K562 (cell line): ENCODE results near the gene CCK. TPM values are rescaled to one million over a fixed set of nuclear protein-coding genes. Genes with fewer than 3 reads are reported as not detected.

Experiments used
- ATAC-seq: fragments of 200-7000 bp; cut with Tn5 transposase; 3 replicates; pipeline ENCODE4 v1.9.1; 2020; ENCODE audit warnings: moderate library complexity
- BruUV-seq: library from RNA; stranded (reverse); fragments of 400-500 nt; replicated peaks from 2 replicates; lab custom pipeline; 2021; lab: Mats Ljungman, UMichigan
- CTCF ChIA-PET: fragments of 300-600 bp; formaldehyde crosslinking; extraction: SDS; loops from one replicate; lab custom pipeline; 2021; ENCODE audit warnings: low intra/inter-chr PET ratio; lab: Yijun Ruan, JAX
- POLR2A ChIA-PET: fragments of 300-600, 350-650 bp; sonication (Branson Sonifier 250); formaldehyde crosslinking; extraction: SDS; loops from one replicate; lab custom pipeline; 2021; ENCODE audit warnings: antibody characterized with exemption, inconsistent platforms; lab: Yijun Ruan, JAX
- DNase-seq, 4 experiments: peaks; one replicate each; pipeline versions ENCODE4 v3.0.0 to v3.0.0-alpha.2; 2011 to 2018; ENCODE audit warnings: low spot score in 3 of 4, mixed read lengths in 3 of 4; ENCODE audit errors: extremely low read depth in 1 of 4
- FAIRE-seq: peaks from 2 replicates; lab custom pipeline; 2011; peaks lifted over from hg19 to GRCh38; lab: Jason Lieb, UNC
- H2AFZ ChIP-seq: 2 replicates; pipeline ENCODE4 v1.6.0; 2011; ENCODE audit warnings: low read depth, low read length, control low read depth, inconsistent platforms
- H3K27ac ChIP-seq: fragments of 200-600 bp; 3 replicates; pipeline ENCODE4 v1.8.0; 2011; ENCODE audit warnings: low read depth, mild to moderate bottlenecking, control low read depth, inconsistent platforms, low read length, moderate library complexity, mixed read lengths; ENCODE audit errors: extremely low read depth
- H3K27me3 ChIP-seq, 2 experiments: fragments of 300-600 bp in 1 of 2; 2 replicates in 1 of 2; 3 replicates in 1 of 2; pipeline versions ENCODE4 v1.6.0 to v1.8.0; 2011; ENCODE audit warnings: inconsistent platforms in 2 of 2, low read length in 2 of 2, mild to moderate bottlenecking in 1 of 2, mixed read lengths in 1 of 2, moderate library complexity in 1 of 2; ENCODE audit not compliant: control insufficient read depth in 2 of 2, insufficient read depth in 2 of 2
- H3K36me3 ChIP-seq: fragments of 300-600 bp; 3 replicates; pipeline ENCODE4 v1.8.0; 2011; ENCODE audit warnings: mild to moderate bottlenecking, low read length, inconsistent platforms; ENCODE audit not compliant: control insufficient read depth, insufficient read depth
- H3K4me1 ChIP-seq, 2 experiments: fragments of 200-600 bp in 1 of 2; replicated peaks in 1 of 2; 2 replicates in 1 of 2; 3 replicates in 1 of 2; pipeline versions ENCODE4 v1.5.1 to v1.8.0; 2011; ENCODE audit warnings: inconsistent platforms in 2 of 2, low read length in 2 of 2, mild to moderate bottlenecking in 1 of 2, mixed read lengths in 1 of 2, moderate library complexity in 1 of 2; ENCODE audit not compliant: control insufficient read depth in 2 of 2, insufficient read depth in 2 of 2
- H3K4me2 ChIP-seq: 2 replicates; pipeline ENCODE4 v1.6.1; 2011; ENCODE audit warnings: low read length, control low read depth, inconsistent platforms, mixed read lengths; ENCODE audit not compliant: insufficient read depth
- H3K4me3 ChIP-seq: fragments of 200-600 bp; sonication (generic), shearing (Covaris generic); 2 replicates; pipeline ENCODE4 v1.5.1; 2016; ENCODE audit warnings: control low read depth, inconsistent platforms
- H3K79me2 ChIP-seq: fragments of 200-600 bp; 3 replicates; pipeline ENCODE4 v1.8.0; 2011; ENCODE audit warnings: low read length, inconsistent platforms; ENCODE audit not compliant: control insufficient read depth, insufficient read depth
- H3K9ac ChIP-seq, 2 experiments: 2 replicates each; pipeline versions ENCODE4 v1.6.0 to v1.6.1; 2011; ENCODE audit warnings: low read depth in 2 of 2, low read length in 2 of 2, control low read depth in 1 of 2, inconsistent platforms in 1 of 2, mild to moderate bottlenecking in 1 of 2, mixed read lengths in 1 of 2; ENCODE audit not compliant: insufficient read depth in 1 of 2
- H3K9me1 ChIP-seq: one replicate; pipeline ENCODE4 v1.6.0; 2011; ENCODE audit warnings: inconsistent platforms, mild to moderate bottlenecking, low read length, moderate library complexity; ENCODE audit not compliant: control insufficient read depth, insufficient read depth
- H3K9me3 ChIP-seq: replicated peaks from 2 replicates; pipeline ENCODE4 v1.5.1; 2011; ENCODE audit warnings: low read depth, low read length, inconsistent platforms; ENCODE audit not compliant: control insufficient read depth, insufficient read depth
- H4K20me1 ChIP-seq: replicated peaks from 2 replicates; pipeline ENCODE4 v1.6.1; 2011; ENCODE audit warnings: low read length, inconsistent platforms, mixed read lengths; ENCODE audit not compliant: control insufficient read depth, insufficient read depth
- ARID3B ChIP-seq: fragments of 250-450 bp; sonication (Bioruptor Pico); IDR thresholded peaks from 2 replicates; pipeline ENCODE4 v1.4.0; 2020; ENCODE audit warnings: borderline replicate concordance
- BACH1 ChIP-seq: fragments of 200-800 bp; sonication (Bioruptor generic); IDR thresholded peaks from 2 replicates; pipeline ENCODE4 v1.6.1; 2016; ENCODE audit warnings: missing genetic modification characterization, missing compliant biosample characterization
- BRF1 ChIP-seq: IDR thresholded peaks from 3 replicates; pipeline ENCODE4 v1.6.1; 2011; ENCODE audit warnings: borderline replicate concordance, mild to moderate bottlenecking; ENCODE audit not compliant: insufficient read length; ENCODE audit errors: extremely low read depth
- CBFA2T3 ChIP-seq: fragments of 450-650 bp; IDR thresholded peaks from 2 replicates; pipeline ENCODE4 v1.6.1; 2017
- FOXK2 ChIP-seq, 2 experiments: fragments of 450-650 bp; IDR thresholded peaks in 1 of 2; conservative IDR thresholded peaks in 1 of 2; 2 replicates each; pipeline ENCODE4 v1.6.1; 2016; ENCODE audit warnings: low read depth in 2 of 2, mild to moderate bottlenecking in 1 of 2
- MTF1 ChIP-seq: fragments of 250-450 bp; sonication (Bioruptor Pico); IDR thresholded peaks from 2 replicates; pipeline ENCODE4 v1.9.0; 2021; ENCODE audit warnings: moderate library complexity, mild to moderate bottlenecking, inconsistent platforms, borderline replicate concordance
- NCOR1 ChIP-seq: fragments of 450-650 bp; IDR thresholded peaks from 2 replicates; pipeline ENCODE4 v1.6.1; 2016; ENCODE audit warnings: mild to moderate bottlenecking, moderate library complexity
- RBM39 ChIP-seq: fragments of 200-400 bp; formaldehyde crosslinking; optimal IDR thresholded peaks from 2 replicates; pipeline ENCODE3; 2018; ENCODE audit warnings: low read depth, low read length
- STAG1 ChIP-seq: sonication (generic); formaldehyde crosslinking; IDR thresholded peaks from 2 replicates; pipeline ENCODE4 v1.5.0; 2020; ENCODE audit warnings: missing genetic modification reagents, borderline replicate concordance
- TEAD2 ChIP-seq: fragments of 450-650 bp; IDR thresholded peaks from 2 replicates; pipeline ENCODE4 v1.6.1; 2016; ENCODE audit warnings: missing genetic modification characterization, control low read depth, missing compliant biosample characterization
- ZKSCAN3 ChIP-seq: fragments of 250-450 bp; sonication (Bioruptor Pico); IDR thresholded peaks from 2 replicates; pipeline ENCODE4 v1.4.0; 2020
- ZNF140 ChIP-seq: fragments of 250-450 bp; sonication (Bioruptor Pico); IDR thresholded peaks from 2 replicates; pipeline ENCODE4 v1.8.0; 2021; ENCODE audit warnings: moderate library complexity, mild to moderate bottlenecking, inconsistent platforms
- ZNF766 ChIP-seq: fragments of 200-800 bp; sonication (Bioruptor generic); conservative IDR thresholded peaks from 2 replicates; pipeline ENCODE4 v1.6.1; 2016; ENCODE audit warnings: missing genetic modification characterization, missing compliant biosample characterization
- WGBS: fragments of 100-300 bp; shearing (Covaris generic); methylation state at CpG from one replicate; pipeline ENCODE4 v1.1.6; 2016; ENCODE audit warnings: low coverage, mixed read lengths; ENCODE audit not compliant: insufficient coverage; ENCODE audit errors: missing lambda C conversion rate; 5-methylcytosine and 5-hydroxymethylcytosine counted together
- in situ Hi-C: fragments of 300-500 bp; cut with MboI; formaldehyde crosslinking; loops from 4 replicates; pipeline ENCODE4 v1.15.0; 2018; ENCODE audit warnings: inconsistent platforms, mixed read lengths
- intact Hi-C: fragments of 100-400 bp; cut with micrococcal nuclease; formaldehyde crosslinking; loops from 2 replicates; pipeline ENCODE4 v1.14.2; 2022
- polyA plus RNA-seq, 8 experiments: library from polyadenylated mRNA; depleted of rRNA in 4 of 8; stranded (reverse) in 5 of 8; unstranded in 3 of 8; fragments of >200 nt; fragmentation: Nextera tagmentation in 2 of 8; fragmentation: Illumina TruSeq in 1 of 8; extraction: Ambion mirVana in 2 of 8; extraction: Trizol in 1 of 8; gene quantifications; 2 replicates each; pipeline versions ENCODE4 v1.2.1 to v1.2.3, GENCODE V29; 2011 to 2014; ENCODE audit warnings: inconsistent platforms in 1 of 8, missing spikeins in 1 of 8
- total RNA-seq, 7 experiments: library from RNA; depleted of rRNA in 6 of 7; stranded (reverse); fragments of >200 nt in 6 of 7; fragmentation: Illumina TruSeq in 2 of 7; extraction: Trizol in 2 of 7; gene quantifications; 2 replicates each; pipeline versions ENCODE4 v1.2.1 to v1.2.3, GENCODE V29; 2011 to 2021; ENCODE audit warnings: low replicate concordance in 1 of 7
- TF ChIP-seq, protein P1 (sequence below): sonication (generic); formaldehyde crosslinking; IDR thresholded peaks from 2 replicates; pipeline ENCODE4 v1.8.1; 2023; ENCODE audit warnings: missing genetic modification reagents, mild to moderate bottlenecking, borderline replicate concordance
- TF ChIP-seq, protein P2 (sequence below): fragments of 250-450 bp; sonication (Bioruptor Pico); IDR thresholded peaks from 2 replicates; pipeline ENCODE4 v1.5.0; 2021; ENCODE audit warnings: mild to moderate bottlenecking, borderline replicate concordance

Gene CCK
- total and polyA plus RNA-seq, 9 of the 15 experiments (the other 6 are each of a cell fraction or from before 2014, with no cell fraction given) = not detected

DNA sequence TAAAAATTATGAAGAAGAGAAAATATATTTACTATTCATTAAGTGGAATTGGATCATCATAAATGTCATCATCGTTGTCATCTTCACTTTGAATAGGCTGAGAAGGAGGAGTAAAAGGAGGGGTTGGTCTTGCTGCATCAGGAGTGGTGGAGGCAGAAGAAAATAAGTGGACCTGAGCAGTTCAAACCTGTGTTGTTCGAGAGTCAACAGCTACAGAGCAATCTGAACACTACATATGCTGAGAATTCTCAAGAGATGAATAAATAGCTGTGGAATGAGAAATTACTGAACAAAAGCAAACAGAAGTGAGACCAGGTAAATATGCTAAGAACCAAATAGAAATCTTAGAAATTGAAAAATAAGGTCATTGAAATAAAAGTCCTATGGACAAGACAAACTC lies 32.3 kb upstream of the CCK start:
- no peak overlapping the region for H3K4me3 ChIP-seq
- BruUV-seq = no TSS peak
- in situ Hi-C loops (no loop called here), intact Hi-C loops (no loop called here)
- no peaks in the 10 kb centered on the region for H3K4me1 ChIP-seq
- H3K27me3 ChIP-seq = no peaks in the 10 kb centered on the region; a peak in 1 of 5 replicates
- H3K79me2 ChIP-seq = no peaks in the 10 kb centered on the region
- no peak overlapping the region for H3K9ac ChIP-seq
- no peaks in the 10 kb centered on the region for H3K36me3 ChIP-seq
- FAIRE-seq (no peak), ATAC-seq (no peak), DNase-seq (no peak)
- H3K27ac ChIP-seq = no peak overlapping the region
- WGBS = 0% methylated on average over 2 of the region's 2 CpGs
- no peak overlapping the region for H3K4me2 ChIP-seq
- H3K9me1 ChIP-seq = no peaks in the 10 kb centered on the region
- no peak overlapping the region for H2AFZ ChIP-seq
- POLR2A ChIA-PET = no interaction called here
- H3K9me3 ChIP-seq = no peaks in the 10 kb centered on the region
- CTCF ChIA-PET = no interaction called here
- H4K20me1 ChIP-seq = 0 out of 2 replicates have a peak, but pooled peaks cover 4% of the 10 kb centered on the region
- no peak for TF ChIP-seq ZKSCAN3 (CRISPR knock-in tag)
- no peak for TF ChIP-seq BRF1
- no peak for TF ChIP-seq BACH1 (tag)
- TF ChIP-seq MTF1 = no peak
- TF ChIP-seq, protein P1, sequence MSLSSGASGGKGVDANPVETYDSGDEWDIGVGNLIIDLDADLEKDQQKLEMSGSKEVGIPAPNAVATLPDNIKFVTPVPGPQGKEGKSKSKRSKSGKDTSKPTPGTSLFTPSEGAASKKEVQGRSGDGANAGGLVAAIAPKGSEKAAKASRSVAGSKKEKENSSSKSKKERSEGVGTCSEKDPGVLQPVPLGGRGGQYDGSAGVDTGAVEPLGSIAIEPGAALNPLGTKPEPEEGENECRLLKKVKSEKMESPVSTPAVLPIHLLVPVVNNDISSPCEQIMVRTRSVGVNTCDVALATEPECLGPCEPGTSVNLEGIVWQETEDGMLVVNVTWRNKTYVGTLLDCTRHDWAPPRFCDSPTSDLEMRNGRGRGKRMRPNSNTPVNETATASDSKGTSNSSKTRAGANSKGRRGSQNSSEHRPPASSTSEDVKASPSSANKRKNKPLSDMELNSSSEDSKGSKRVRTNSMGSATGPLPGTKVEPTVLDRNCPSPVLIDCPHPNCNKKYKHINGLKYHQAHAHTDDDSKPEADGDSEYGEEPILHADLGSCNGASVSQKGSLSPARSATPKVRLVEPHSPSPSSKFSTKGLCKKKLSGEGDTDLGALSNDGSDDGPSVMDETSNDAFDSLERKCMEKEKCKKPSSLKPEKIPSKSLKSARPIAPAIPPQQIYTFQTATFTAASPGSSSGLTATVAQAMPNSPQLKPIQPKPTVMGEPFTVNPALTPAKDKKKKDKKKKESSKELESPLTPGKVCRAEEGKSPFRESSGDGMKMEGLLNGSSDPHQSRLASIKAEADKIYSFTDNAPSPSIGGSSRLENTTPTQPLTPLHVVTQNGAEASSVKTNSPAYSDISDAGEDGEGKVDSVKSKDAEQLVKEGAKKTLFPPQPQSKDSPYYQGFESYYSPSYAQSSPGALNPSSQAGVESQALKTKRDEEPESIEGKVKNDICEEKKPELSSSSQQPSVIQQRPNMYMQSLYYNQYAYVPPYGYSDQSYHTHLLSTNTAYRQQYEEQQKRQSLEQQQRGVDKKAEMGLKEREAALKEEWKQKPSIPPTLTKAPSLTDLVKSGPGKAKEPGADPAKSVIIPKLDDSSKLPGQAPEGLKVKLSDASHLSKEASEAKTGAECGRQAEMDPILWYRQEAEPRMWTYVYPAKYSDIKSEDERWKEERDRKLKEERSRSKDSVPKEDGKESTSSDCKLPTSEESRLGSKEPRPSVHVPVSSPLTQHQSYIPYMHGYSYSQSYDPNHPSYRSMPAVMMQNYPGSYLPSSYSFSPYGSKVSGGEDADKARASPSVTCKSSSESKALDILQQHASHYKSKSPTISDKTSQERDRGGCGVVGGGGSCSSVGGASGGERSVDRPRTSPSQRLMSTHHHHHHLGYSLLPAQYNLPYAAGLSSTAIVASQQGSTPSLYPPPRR (CRISPR knock-in tag) = no peak
- TF ChIP-seq, protein P2, sequence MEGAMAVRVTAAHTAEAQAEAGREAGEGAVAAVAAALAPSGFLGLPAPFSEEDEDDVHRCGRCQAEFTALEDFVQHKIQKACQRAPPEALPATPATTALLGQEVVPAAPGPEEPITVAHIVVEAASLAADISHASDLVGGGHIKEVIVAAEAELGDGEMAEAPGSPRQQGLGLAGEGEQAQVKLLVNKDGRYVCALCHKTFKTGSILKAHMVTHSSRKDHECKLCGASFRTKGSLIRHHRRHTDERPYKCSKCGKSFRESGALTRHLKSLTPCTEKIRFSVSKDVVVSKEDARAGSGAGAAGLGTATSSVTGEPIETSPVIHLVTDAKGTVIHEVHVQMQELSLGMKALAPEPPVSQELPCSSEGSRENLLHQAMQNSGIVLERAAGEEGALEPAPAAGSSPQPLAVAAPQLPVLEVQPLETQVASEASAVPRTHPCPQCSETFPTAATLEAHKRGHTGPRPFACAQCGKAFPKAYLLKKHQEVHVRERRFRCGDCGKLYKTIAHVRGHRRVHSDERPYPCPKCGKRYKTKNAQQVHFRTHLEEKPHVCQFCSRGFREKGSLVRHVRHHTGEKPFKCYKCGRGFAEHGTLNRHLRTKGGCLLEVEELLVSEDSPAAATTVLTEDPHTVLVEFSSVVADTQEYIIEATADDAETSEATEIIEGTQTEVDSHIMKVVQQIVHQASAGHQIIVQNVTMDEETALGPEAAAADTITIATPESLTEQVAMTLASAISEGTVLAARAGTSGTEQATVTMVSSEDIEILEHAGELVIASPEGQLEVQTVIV (CRISPR knock-in tag) = no peak
- TF ChIP-seq ARID3B = no peak
- no peak for TF ChIP-seq ZNF140 (CRISPR knock-in tag)
- no peak for TF ChIP-seq TEAD2 (tag)
- TF ChIP-seq STAG1 (CRISPR knock-in tag) = no peak
- TF ChIP-seq ZNF766 (CRISPR knock-in tag) = no peak
- TF ChIP-seq RBM39 = no peak
- no peak for TF ChIP-seq FOXK2 (conservative IDR thresholded peaks at IDR 0.05 in 1 of 2, IDR thresholded peaks at IDR 0.05 in 1 of 2; ENCODE audit: low read depth in 2 of 2)
- TF ChIP-seq CBFA2T3 = no peak
- TF ChIP-seq NCOR1 = no peak
